CD14-positive monocyte (primary cell): ENCODE data around the gene SLC31A1. TPM values are rescaled to one million over a fixed set of nuclear protein-coding genes. Genes with fewer than 3 reads are reported as not detected.

ENCODE experiments used
- DNase-seq, 3 donors: peaks; one replicate each; pipeline ENCODE4 v3.0.0-alpha.2; 2011 to 2022
- H2AFZ ChIP-seq: 2 replicates; pipeline ENCODE4 v1.6.0; 2012; ENCODE audit warnings: mild to moderate bottlenecking, low read depth, low read length, inconsistent platforms; ENCODE audit not compliant: insufficient read depth, poor library complexity, severe bottlenecking
- H3K27ac ChIP-seq, 2 donors: 1 replicate in 1 of 2; 2 replicates in 1 of 2; pipeline ENCODE4 v1.5.1; 2012 to 2013; ENCODE audit warnings: low read length in 2 of 2, control low read depth in 1 of 2, inconsistent platforms in 1 of 2, low read depth in 1 of 2, mild to moderate bottlenecking in 1 of 2
- H3K27me3 ChIP-seq, 2 donors: one replicate each; pipeline versions ENCODE4 v1.6.0 to v1.6.1; 2011 to 2013; ENCODE audit warnings: low read length in 2 of 2; ENCODE audit not compliant: control insufficient read depth in 2 of 2, insufficient read depth in 2 of 2
- H3K36me3 ChIP-seq, 2 donors: replicated peaks in 1 of 2; 1 replicate in 1 of 2; 2 replicates in 1 of 2; pipeline versions ENCODE4 v1.5.1 to v1.6.1; 2012 to 2013; ENCODE audit warnings: low read length in 2 of 2, control low read depth in 1 of 2, inconsistent platforms in 1 of 2, mild to moderate bottlenecking in 1 of 2; ENCODE audit not compliant: insufficient read depth in 2 of 2, control insufficient read depth in 1 of 2
- H3K4me1 ChIP-seq, 2 donors: 1 replicate in 1 of 2; 2 replicates in 1 of 2; pipeline versions ENCODE4 v1.5.1 to v1.6.1; 2012 to 2013; ENCODE audit warnings: low read length in 2 of 2, control low read depth in 1 of 2, inconsistent platforms in 1 of 2, mild to moderate bottlenecking in 1 of 2, moderate library complexity in 1 of 2; ENCODE audit not compliant: insufficient read depth in 2 of 2, control insufficient read depth in 1 of 2
- H3K4me2 ChIP-seq: replicated peaks from 2 replicates; pipeline ENCODE3; 2012; ENCODE audit warnings: low read length, moderate library complexity, mild to moderate bottlenecking; ENCODE audit not compliant: poor library complexity, severe bottlenecking; ENCODE audit errors: extremely low read depth
- H3K4me3 ChIP-seq, 3 experiments: fragments of 200-600 bp in 1 of 3; sonication (generic) in 1 of 3; replicated peaks in 1 of 3; 1 replicate in 2 of 3; 2 replicates in 1 of 3; pipeline ENCODE4 v1.5.1; 2011 to 2013; ENCODE audit warnings: low read length in 3 of 3, mild to moderate bottlenecking in 3 of 3, control low read depth in 2 of 3, low read depth in 2 of 3, inconsistent platforms in 1 of 3, moderate library complexity in 1 of 3
- H3K79me2 ChIP-seq: 2 replicates; pipeline ENCODE4 v1.6.0; 2012; ENCODE audit warnings: mild to moderate bottlenecking, control low read depth, inconsistent platforms, low read length, moderate library complexity; ENCODE audit not compliant: insufficient read depth
- H3K9ac ChIP-seq: 2 replicates; pipeline ENCODE4 v1.6.0; 2017; ENCODE audit warnings: low read length, mild to moderate bottlenecking; ENCODE audit not compliant: insufficient read depth, poor library complexity, severe bottlenecking
- H3K9me3 ChIP-seq, 2 donors: replicated peaks in 1 of 2; 1 replicate in 1 of 2; 2 replicates in 1 of 2; pipeline versions ENCODE4 v1.5.1 to v1.6.1; 2012 to 2013; ENCODE audit warnings: low read length in 2 of 2, control low read depth in 1 of 2; ENCODE audit not compliant: control insufficient read depth in 1 of 2, insufficient read depth in 1 of 2
- H4K20me1 ChIP-seq: 2 replicates; pipeline ENCODE4 v1.6.0; 2012; ENCODE audit warnings: mild to moderate bottlenecking, low read length, control low read depth, moderate library complexity; ENCODE audit not compliant: insufficient read depth
- H3K27ac Mint-ChIP-seq, 7 donors: one replicate each; pipeline ENCODE4 v1.8.0; 2020; ENCODE audit warnings: mild to moderate bottlenecking in 7 of 7, mixed read lengths in 7 of 7, moderate library complexity in 6 of 7, inconsistent platforms in 2 of 7
- H3K27me3 Mint-ChIP-seq, 3 donors: one replicate each; pipeline ENCODE4 v1.8.0; 2021 to 2022; ENCODE audit warnings: low read depth in 3 of 3, mild to moderate bottlenecking in 3 of 3, mixed read lengths in 3 of 3, moderate library complexity in 3 of 3, inconsistent platforms in 1 of 3
- H3K36me3 Mint-ChIP-seq, 2 donors: one replicate each; pipeline ENCODE4 v1.8.0; 2020; ENCODE audit warnings: mixed read lengths in 2 of 2, inconsistent platforms in 1 of 2, mild to moderate bottlenecking in 1 of 2
- H3K4me1 Mint-ChIP-seq: one replicate; pipeline ENCODE4 v1.8.0; 2020; ENCODE audit warnings: mild to moderate bottlenecking, mixed read lengths
- H3K4me3 Mint-ChIP-seq, 2 donors: one replicate each; pipeline ENCODE4 v1.8.0; 2020; ENCODE audit warnings: mild to moderate bottlenecking in 2 of 2, mixed read lengths in 2 of 2, moderate library complexity in 1 of 2
- H3K9me3 Mint-ChIP-seq, 7 donors: one replicate each; pipeline ENCODE4 v1.8.0; 2020 to 2022; ENCODE audit warnings: mixed read lengths in 7 of 7, mild to moderate bottlenecking in 6 of 7, moderate library complexity in 6 of 7, inconsistent platforms in 2 of 7
- CTCF ChIP-seq: fragments of 200-600 bp; IDR thresholded peaks from one replicate; pipeline ENCODE4 v1.8.0; 2022; ENCODE audit warnings: antibody characterized with exemption, mild to moderate bottlenecking
- WGBS: methylation state at CpG from one replicate; pipeline ENCODE4 v1.1.5; 2013; ENCODE audit warnings: missing lambda C conversion rate; ENCODE audit not compliant: insufficient coverage; 5-methylcytosine and 5-hydroxymethylcytosine counted together
- intact Hi-C, 2 donors: fragments of 100-400 bp; cut with micrococcal nuclease; formaldehyde crosslinking; loops; one replicate each; pipeline versions ENCODE4 v1.15.0 to v1.15.1; 2023
- polyA plus RNA-seq, 3 donors: library from polyadenylated mRNA; depleted of rRNA in 1 of 3; unstranded in 2 of 3; stranded (reverse) in 1 of 3; fragments of 300-500 nt in 2 of 3; fragments of >200 nt in 1 of 3; fragmentation: Illumina TruSeq in 2 of 3; gene quantifications; 1 replicate in 2 of 3; 2 replicates in 1 of 3; pipeline ENCODE4 v1.2.3, GENCODE V29; 2012 to 2021

SLC31A1 gene
- polyA plus RNA-seq, 3 donors = 20.4 to 49.0 (median 38.8) TPM

- DNase-seq = peak in 1 of 3 donors; percentile 39
- intact Hi-C loops = no loop called here
- Mint-ChIP-seq H3K4me1 (peaks cover 25% of the 10 kb centered on the region), H3K4me3 (no peak overlapping the region), H3K27me3 (no peaks in the 10 kb centered on the region), H3K9me3 (no peaks in the 10 kb centered on the region), H3K27ac (peak overlapping the region; percentile 35 to 79 (median 73)), H3K36me3 (peaks cover 68 to 93% of the 10 kb centered on the region in 2 donors)
- Histone ChIP-seq H3K4me2 (peak overlapping the region; percentile 65), H3K79me2 (peaks cover 68% of the 10 kb centered on the region), H3K9ac (no peak overlapping the region), H3K4me3 (peak overlapping the region in 1 of 3 experiments; percentile 60), H3K4me1 (peaks cover 20 to 29% of the 10 kb centered on the region in 2 donors), H3K36me3 (peaks cover 75 to 85% of the 10 kb centered on the region in 2 donors), H4K20me1 (peaks cover 40% of the 10 kb centered on the region), H3K9me3 (no peaks in the 10 kb centered on the region), H3K27me3 (no peaks in the 10 kb centered on the region), H3K27ac (peak overlapping the region in 1 of 2 donors; percentile 69), H2AFZ (no peak overlapping the region)
- 0% methylated on average over 1 of the region's 2 CpGs for WGBS
- TF ChIP-seq CTCF = no peak
Observed at GRCh38 chr9:113205432-113205831, 15.9 kb upstream of the SLC31A1 start.

GRCh38 chr9:113205861-113206260, 15.5 kb upstream of the SLC31A1 start:
- peak overlapping the region in 1 of 3 experiments; percentile 60 for H3K4me3 ChIP-seq
- intact Hi-C loops = no loop called here
- peak overlapping the region; percentile 65 for H3K4me2 ChIP-seq
- Mint-ChIP-seq H3K27ac (peak overlapping the region; percentile 66 to 91 (median 78)), H3K4me3 (no peak overlapping the region), H3K36me3 (peaks cover 69 to 93% of the 10 kb centered on the region in 2 donors), H3K9me3 (no peaks in the 10 kb centered on the region), H3K27me3 (no peaks in the 10 kb centered on the region), H3K4me1 (peaks cover 25% of the 10 kb centered on the region)
- H4K20me1 ChIP-seq = peaks cover 44% of the 10 kb centered on the region
- H3K79me2 ChIP-seq = peaks cover 71% of the 10 kb centered on the region
- DNase-seq = peak in 2 of 3 donors; percentile 59 to 77
- no peak overlapping the region for H3K9ac ChIP-seq
- no peak overlapping the region for H2AFZ ChIP-seq
- H3K27ac ChIP-seq = peak overlapping the region in 1 of 2 donors; percentile 69
- TF ChIP-seq CTCF = no peak
- H3K36me3 ChIP-seq = peaks cover 77 to 85% of the 10 kb centered on the region in 2 donors
- no peaks in the 10 kb centered on the region for H3K27me3 ChIP-seq
- H3K9me3 ChIP-seq = no peaks in the 10 kb centered on the region
- peaks cover 20 to 29% of the 10 kb centered on the region in 2 donors for H3K4me1 ChIP-seq
- no CpG with 5 or more reads among the region's 1 CpG for WGBS
